Activated T-helper 9 cell treated with anti-CD3 and anti-CD28 coated beads, Interleukin-2, amount 50 U/mL, for 16 hours (primary cell): ENCODE results near the gene RBPJ.
"Not testable (repeated sequence)": the region's sequence is repeated elsewhere in the genome, so short reads cannot be mapped to it uniquely, and the experiment has no call there.

Experiments
- DNase-seq: peaks from one replicate; pipeline ENCODE4 v3.0.0-alpha.2; 2020; ENCODE audit warnings: low read depth

The RBPJ gene

DNA sequence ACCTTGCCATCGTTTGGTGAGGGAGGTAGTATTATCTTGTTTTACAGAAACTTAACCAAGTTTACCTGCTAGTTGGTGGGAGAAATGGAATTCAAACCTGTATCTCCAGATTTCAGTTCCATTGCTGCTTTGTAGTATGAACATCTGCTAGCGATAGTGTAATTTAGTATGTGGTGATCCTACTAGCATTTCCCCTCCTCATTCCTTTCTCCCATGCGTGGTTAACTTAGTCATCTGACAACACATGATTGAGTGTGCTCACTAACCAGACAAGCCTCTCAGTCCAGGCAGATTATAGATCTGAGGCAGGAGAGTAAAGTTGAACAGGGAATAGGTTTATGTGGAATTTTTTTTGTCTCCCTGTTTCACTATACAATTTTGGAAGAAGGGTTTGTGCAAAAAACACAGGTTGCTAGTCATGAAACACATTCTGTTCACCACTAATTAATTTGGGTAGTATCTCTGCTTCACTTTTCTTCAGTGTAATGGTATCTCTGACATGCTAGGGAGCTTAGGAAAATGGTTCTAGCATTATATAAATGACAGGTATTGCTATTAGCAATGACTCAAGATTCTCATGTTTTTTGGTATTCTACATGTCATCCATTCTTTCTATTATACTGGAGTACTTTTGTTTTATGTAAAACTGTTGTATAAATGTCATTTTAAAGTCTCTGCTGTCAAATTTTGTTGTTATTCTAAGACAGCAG, 21.7 kb downstream of the RBPJ start:
- DNase-seq: no peak

DNA sequence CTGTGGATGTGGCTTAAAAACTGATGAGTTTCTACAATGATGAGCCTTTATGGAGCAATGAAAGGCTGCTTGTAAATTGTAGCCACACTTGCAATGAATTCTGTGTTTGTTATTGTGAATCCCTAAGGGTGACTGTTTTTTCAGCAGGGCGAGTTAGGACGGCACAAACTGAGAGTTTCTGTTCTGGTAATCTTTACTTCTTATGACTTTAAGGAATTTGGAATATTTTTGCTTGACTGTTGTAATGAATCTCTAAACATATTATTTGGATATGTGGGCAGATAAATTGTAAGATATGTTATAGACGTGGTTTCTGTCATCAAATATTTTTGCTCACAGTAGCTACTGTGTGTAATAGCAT, 22.2 kb downstream of the RBPJ start:
- DNase-seq: no peak

- DNase-seq: no peak
Measured at GRCh38 chr4:26344901-26345564, 24.2 kb downstream of the RBPJ start.

DNA sequence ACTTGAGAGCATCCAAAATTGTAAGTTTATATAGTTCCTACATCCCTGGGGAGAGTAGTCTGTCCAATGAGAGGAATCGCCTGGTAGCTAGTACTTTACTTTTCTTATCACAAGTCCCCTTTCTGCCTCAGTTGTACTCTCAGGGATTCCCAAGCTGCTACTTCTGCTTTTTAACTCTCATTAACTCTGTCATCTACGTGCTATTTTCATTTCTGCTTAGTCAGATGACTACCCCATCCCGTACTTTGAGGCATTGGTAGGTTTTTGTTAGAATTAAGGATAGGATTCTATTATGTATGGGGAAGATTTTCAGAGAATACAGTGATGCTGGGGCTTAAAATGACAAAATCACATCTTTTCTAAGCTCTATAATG, 24.7 kb downstream of the RBPJ start:
- DNase-seq: no peak

DNA sequence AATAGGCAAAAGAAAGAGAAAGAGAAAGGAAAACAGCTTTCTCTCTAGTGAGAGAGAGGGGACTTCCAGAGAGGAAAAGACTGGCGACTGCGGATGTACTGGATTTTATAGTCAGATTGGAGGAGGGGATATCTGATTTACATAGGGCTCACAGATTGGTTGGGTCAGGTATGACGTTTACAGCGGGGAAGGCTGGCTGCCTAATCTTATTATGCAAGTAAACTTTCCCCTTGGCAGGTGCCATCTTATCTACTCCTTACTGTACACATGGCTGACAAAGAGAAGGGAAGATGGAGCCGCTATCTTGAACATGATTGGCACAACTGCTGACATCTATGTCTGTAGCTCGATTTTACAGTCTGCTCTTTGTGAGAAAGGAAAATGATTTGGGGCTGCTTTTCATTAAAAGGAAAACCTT, 25.4 kb downstream of the RBPJ start:
- no peak for DNase-seq

DNA sequence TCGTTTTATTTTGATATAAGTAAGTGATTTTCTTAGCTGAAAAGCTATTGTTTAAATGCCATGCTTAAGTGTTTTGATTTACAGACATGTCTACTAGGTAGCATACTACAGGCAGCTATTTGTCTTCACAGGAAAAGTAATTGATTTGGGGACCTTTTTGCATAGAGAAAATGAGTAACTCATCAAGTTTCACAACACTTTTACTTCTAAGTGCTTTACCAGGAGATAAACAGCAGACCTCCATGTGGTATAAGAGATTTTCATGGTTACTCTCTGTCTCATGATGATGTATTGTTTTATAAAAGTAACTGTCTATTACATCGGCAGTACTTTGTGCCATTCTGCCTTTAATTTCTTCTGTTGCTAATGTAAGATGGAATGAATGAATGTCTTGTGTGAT, 28.7 kb downstream of the RBPJ start:
- no peak for DNase-seq

DNA sequence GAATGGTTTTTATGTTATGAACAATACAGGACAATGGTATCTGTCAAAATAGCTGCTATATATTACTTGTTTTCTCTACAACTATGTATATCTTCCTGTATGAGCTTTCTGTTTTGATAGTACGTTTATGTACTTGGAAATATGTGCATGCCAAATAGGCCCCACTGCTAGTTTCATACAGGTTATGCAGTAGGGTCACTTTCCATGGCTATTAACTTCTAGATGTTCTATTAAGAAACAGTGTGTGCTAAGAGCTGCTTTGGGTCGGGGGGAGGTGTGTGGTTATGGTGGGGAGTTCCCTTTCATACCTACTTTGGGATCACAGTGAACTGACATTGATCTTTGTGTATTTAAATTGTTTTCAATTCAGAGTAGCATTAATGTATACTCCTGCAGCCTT, 30.9 kb downstream of the RBPJ start:
- no peak for DNase-seq

- DNase-seq: no peak
Measured at GRCh38 chr4:26354491-26354890, 33.7 kb downstream of the RBPJ start.

GRCh38 chr4:26355392-26356052, 34.7 kb downstream of the RBPJ start:
- DNase-seq: no peak

DNA sequence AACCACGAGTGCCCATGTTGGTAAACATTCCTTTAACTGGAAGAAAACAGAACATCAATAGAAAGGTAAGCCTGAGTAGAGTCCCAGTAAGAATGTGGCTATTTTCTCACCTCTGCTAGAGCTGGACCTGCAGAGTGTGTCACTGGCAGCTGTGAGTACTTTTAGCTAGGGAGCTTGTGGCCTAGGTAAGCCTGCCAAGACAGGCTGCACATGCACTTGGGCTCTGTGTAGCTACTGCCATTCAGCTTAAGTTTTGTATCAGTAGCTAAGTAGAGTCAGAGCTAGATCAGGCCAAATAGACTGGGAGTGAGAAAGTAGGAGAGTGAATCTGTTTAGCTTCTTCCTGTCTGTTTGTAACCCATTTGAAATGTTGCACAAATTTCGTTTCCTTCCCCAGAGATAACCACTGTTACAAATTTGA, 35.3 kb downstream of the RBPJ start:
- DNase-seq: no peak

GRCh38 chr4:26359521-26359920, 38.7 kb downstream of the RBPJ start:
- not testable (repeated sequence) for DNase-seq

- no peak for DNase-seq
Measured at GRCh38 chr4:26360273-26360672, 39.5 kb downstream of the RBPJ start.

DNA sequence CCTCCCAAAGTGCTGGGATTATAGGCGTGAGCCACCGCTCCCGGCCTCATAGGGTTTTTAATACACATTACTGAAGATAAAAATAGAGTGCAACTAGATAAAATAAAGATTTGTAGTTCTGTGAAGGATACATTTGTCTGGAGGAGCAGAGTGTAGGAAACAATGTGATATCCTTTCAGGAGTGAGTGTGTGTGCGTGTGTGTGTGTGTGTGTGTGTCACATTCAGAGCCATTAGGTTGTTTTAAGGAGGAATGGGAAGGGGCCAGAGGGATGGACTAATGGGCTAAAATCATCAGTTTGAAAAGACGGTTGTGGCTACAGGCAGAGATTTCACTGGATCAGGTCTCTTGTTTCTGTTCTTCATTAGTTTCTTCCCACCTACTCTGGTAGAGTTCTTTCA, 40.0 kb downstream of the RBPJ start:
- DNase-seq: no peak

DNA sequence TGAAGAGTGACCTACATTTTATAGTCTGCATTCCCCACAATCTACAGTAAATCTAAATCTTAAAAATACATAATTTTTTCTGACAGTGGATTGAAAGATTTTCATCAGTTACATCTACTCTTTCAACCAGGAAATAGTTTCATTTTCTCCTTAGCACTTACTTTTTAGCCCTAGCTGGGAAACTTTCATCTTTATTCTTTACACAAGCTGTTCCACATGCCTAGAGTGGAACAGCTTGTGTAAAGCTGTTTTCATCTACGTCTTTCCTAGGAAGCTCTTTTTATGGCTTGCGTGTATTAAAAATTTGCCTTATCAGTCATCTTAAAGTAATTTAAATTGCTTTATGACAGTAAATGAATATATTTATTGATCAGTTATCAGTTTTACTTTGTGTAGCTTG, 40.5 kb downstream of the RBPJ start:
- DNase-seq: no peak

GRCh38 chr4:26362745-26363439, 42.1 kb downstream of the RBPJ start:
- no peak for DNase-seq

- DNase-seq: no peak
Measured at GRCh38 chr4:26365537-26366150, 44.8 kb downstream of the RBPJ start.

DNA sequence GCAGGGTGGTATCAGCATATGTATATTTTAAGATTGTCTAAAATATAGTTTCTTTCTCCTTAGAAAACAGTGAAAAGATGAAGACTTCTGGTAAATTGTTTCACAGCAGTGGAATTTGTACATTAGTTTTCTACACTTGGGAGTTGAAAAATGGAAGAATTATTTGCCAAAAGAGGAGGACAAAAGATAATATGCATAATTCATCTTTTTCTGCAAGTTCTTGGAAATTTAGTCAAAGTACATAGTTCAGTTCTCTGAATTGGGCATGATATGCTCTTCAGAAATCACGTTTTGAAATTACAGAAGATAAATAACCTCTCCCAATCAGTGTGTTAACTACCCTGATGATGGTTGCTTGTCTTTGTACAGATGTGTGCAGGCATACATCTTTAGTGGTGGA, 47.0 kb downstream of the RBPJ start:
- no peak for DNase-seq

GRCh38 chr4:26368685-26369084, 47.9 kb downstream of the RBPJ start:
- no peak for DNase-seq

- DNase-seq: no peak
Measured at GRCh38 chr4:26369132-26369531, 48.3 kb downstream of the RBPJ start.

DNA sequence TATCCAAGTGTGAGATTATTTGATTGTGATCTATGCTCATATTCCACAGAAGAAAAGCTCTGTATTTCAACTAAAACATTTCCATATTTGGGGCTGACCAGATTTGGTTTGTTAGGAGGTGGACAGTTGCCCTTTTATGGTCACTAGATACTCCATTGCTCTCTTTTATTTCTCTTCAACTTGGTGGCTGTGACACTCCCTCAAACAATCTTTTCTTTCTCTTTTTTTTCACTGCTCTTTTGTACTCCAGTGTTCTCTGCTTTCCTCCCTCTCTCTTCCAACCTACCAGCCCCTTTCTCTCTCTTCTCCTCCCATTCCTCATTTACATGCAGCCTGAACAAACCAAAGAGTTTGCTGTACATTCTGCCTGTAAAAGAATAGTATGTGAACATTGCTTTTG, 48.8 kb downstream of the RBPJ start:
- no peak for DNase-seq

GRCh38 chr4:26372076-26372475, 51.3 kb downstream of the RBPJ start:
- DNase-seq: no peak

- DNase-seq: no peak
Measured at GRCh38 chr4:26372525-26373172, 51.8 kb downstream of the RBPJ start.
